ENCODE measurements around the gene KRT74. TPM values are rescaled to one million over a fixed set of nuclear protein-coding genes. Genes with fewer than 3 reads are reported as not detected.

Gene KRT74
- not detected for total RNA-seq
- polyA plus RNA-seq: not detected
- long read RNA-seq, donor 1: 0 reads
- long read RNA-seq, donor 2: 0 reads
- long read RNA-seq, donor 3: 0 reads
- long read RNA-seq, donor 4: 0 reads
- long read RNA-seq, donor 5: 0 reads

GRCh38 chr12:52573743-52574142 is at the start of gene KRT74:
TSS of gene KRT74 (minus strand) at chr12:52573843. CDS start at chr12:52573777, 66 bp downstream.
- Histone ChIP-seq H3K9ac (ENCODE audit: insufficient read depth in 1 of 2, low read length in 2 of 2) (no peak within 1 kb of the TSS), H3K36me3 (ENCODE audit: control insufficient read depth in 4 of 4, insufficient read depth in 4 of 4, low read length in 4 of 4) (no peaks in the 10 kb centered on the region), H3K27me3 (ENCODE audit: control insufficient read depth in 3 of 3, insufficient read depth in 3 of 3, low read length in 2 of 3) (no peaks in the 10 kb centered on the region), H3K4me3 (no peak within 1 kb of the TSS), H3K9me3 (ENCODE audit: control insufficient read depth in 4 of 4, insufficient read depth in 3 of 4, low read length in 3 of 4) (no peaks in the 10 kb centered on the region), H3K27ac (ENCODE audit: low read depth in 1 of 2, low read length in 1 of 2) (no peak within 1 kb of the TSS), H3K4me1 (ENCODE audit: control insufficient read depth in 5 of 5, insufficient read depth in 5 of 5, low read length in 5 of 5) (no peaks in the 10 kb centered on the region)
- no peak for DNase-seq
- TF ChIP-seq, protein P1, sequence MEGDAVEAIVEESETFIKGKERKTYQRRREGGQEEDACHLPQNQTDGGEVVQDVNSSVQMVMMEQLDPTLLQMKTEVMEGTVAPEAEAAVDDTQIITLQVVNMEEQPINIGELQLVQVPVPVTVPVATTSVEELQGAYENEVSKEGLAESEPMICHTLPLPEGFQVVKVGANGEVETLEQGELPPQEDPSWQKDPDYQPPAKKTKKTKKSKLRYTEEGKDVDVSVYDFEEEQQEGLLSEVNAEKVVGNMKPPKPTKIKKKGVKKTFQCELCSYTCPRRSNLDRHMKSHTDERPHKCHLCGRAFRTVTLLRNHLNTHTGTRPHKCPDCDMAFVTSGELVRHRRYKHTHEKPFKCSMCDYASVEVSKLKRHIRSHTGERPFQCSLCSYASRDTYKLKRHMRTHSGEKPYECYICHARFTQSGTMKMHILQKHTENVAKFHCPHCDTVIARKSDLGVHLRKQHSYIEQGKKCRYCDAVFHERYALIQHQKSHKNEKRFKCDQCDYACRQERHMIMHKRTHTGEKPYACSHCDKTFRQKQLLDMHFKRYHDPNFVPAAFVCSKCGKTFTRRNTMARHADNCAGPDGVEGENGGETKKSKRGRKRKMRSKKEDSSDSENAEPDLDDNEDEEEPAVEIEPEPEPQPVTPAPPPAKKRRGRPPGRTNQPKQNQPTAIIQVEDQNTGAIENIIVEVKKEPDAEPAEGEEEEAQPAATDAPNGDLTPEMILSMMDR (IDR thresholded peaks at IDR 0.05; ENCODE audit: control extremely low read depth, extremely low read depth): no peak
- no peak for ATAC-seq (ENCODE audit: insufficient read depth, low FRiP score)
- 90 to 94% methylated on average over 3 of the region's 3 CpGs for WGBS, 2 donors

GRCh38 chr12:52622349-52622748 is 48.7 kb upstream of the KRT74 start:
- 83 to 85% methylated on average over 5 of the region's 5 CpGs for WGBS, 2 donors
- ATAC-seq (ENCODE audit: insufficient read depth, low FRiP score) (no peak), DNase-seq (no peak)
- H3K9me3 ChIP-seq (ENCODE audit: control insufficient read depth in 4 of 4, insufficient read depth in 3 of 4, low read length in 3 of 4): peaks cover 0 to 3% (median 0%) of the 10 kb centered on the region in 4 donors
- no peak overlapping the region for H3K27ac ChIP-seq (ENCODE audit: low read depth in 1 of 2, low read length in 1 of 2)
- no peak overlapping the region for H3K4me3 ChIP-seq
- TF ChIP-seq, protein P1 (IDR thresholded peaks at IDR 0.05; ENCODE audit: control extremely low read depth, extremely low read depth): no peak
- no peaks in the 10 kb centered on the region for H3K36me3 ChIP-seq (ENCODE audit: control insufficient read depth in 4 of 4, insufficient read depth in 4 of 4, low read length in 4 of 4)
- no peak overlapping the region for H3K9ac ChIP-seq (ENCODE audit: insufficient read depth in 1 of 2, low read length in 2 of 2)
- H3K4me1 ChIP-seq (ENCODE audit: control insufficient read depth in 5 of 5, insufficient read depth in 5 of 5, low read length in 5 of 5): no peaks in the 10 kb centered on the region
- H3K27me3 ChIP-seq (ENCODE audit: control insufficient read depth in 3 of 3, insufficient read depth in 3 of 3, low read length in 2 of 3): peaks cover 0 to 4% (median 0%) of the 10 kb centered on the region in 3 donors

DNA sequence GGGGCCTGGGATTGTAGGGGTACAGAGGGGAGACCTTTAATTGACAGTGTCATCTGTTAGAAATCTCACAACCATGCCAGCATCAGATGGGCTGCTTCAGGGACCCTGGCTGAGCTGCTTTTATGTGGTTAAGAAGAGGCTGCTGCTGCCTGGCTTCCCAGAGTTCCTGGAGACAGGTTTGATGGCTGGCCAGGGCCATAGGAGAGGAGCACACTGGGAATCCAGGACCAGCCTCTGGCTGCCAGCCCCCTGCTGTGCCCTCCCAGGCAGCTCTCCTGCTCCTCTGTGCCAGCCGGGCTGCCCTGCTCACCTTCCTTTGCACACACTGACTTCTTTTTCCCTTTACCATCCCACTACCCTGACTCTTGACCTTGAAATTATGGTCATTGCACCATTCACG is 45.2 kb upstream of the KRT74 start:
- Histone ChIP-seq H3K36me3 (ENCODE audit: control insufficient read depth in 4 of 4, insufficient read depth in 4 of 4, low read length in 4 of 4) (no peaks in the 10 kb centered on the region), H3K9ac (ENCODE audit: insufficient read depth in 1 of 2, low read length in 2 of 2) (no peak overlapping the region), H3K9me3 (ENCODE audit: control insufficient read depth in 4 of 4, insufficient read depth in 3 of 4, low read length in 3 of 4) (peaks cover 0 to 5% (median 0%) of the 10 kb centered on the region in 4 donors), H3K27ac (ENCODE audit: low read depth in 1 of 2, low read length in 1 of 2) (no peak overlapping the region), H3K4me1 (ENCODE audit: control insufficient read depth in 5 of 5, insufficient read depth in 5 of 5, low read length in 5 of 5) (peaks cover 0 to 5% (median 0%) of the 10 kb centered on the region in 5 donors), H3K4me3 (no peak overlapping the region), H3K27me3 (ENCODE audit: control insufficient read depth in 3 of 3, insufficient read depth in 3 of 3, low read length in 2 of 3) (peaks cover 0 to 4% (median 0%) of the 10 kb centered on the region in 3 donors)
- 87 to 94% methylated on average over 2 of the region's 2 CpGs for WGBS, 2 donors
- TF ChIP-seq, protein P1 (IDR thresholded peaks at IDR 0.05; ENCODE audit: control extremely low read depth, extremely low read depth): no peak
- ATAC-seq (ENCODE audit: insufficient read depth, low FRiP score) (no peak), DNase-seq (no peak)

- no peak for ATAC-seq (ENCODE audit: insufficient read depth, low FRiP score)
- Histone ChIP-seq H3K27ac (ENCODE audit: low read depth in 1 of 2, low read length in 1 of 2) (no peak within 1 kb of the TSS), H3K9ac (ENCODE audit: insufficient read depth in 1 of 2, low read length in 2 of 2) (no peak within 1 kb of the TSS), H3K4me1 (ENCODE audit: control insufficient read depth in 5 of 5, insufficient read depth in 5 of 5, low read length in 5 of 5) (peaks cover 0 to 5% (median 0%) of the 10 kb centered on the region in 5 donors), H3K27me3 (ENCODE audit: control insufficient read depth in 3 of 3, insufficient read depth in 3 of 3, low read length in 2 of 3) (peaks cover 0 to 4% (median 0%) of the 10 kb centered on the region in 3 donors), H3K36me3 (ENCODE audit: control insufficient read depth in 4 of 4, insufficient read depth in 4 of 4, low read length in 4 of 4) (no peaks in the 10 kb centered on the region), H3K4me3 (no peak within 1 kb of the TSS), H3K9me3 (ENCODE audit: control insufficient read depth in 4 of 4, insufficient read depth in 3 of 4, low read length in 3 of 4) (peaks cover 0 to 5% (median 0%) of the 10 kb centered on the region in 4 donors)
- DNase-seq: no peak
- 87 to 95% methylated on average over 14 of the region's 14 CpGs for WGBS, 2 donors
- TF ChIP-seq, protein P1 (IDR thresholded peaks at IDR 0.05; ENCODE audit: control extremely low read depth, extremely low read depth): no peak
Observed at GRCh38 chr12:52618216-52618615, 44.6 kb upstream of the KRT74 start, which contains the start of gene KRT73. TSS of gene KRT73 (minus strand) at chr12:52618559. CDS start at chr12:52618524, 35 bp downstream.
